HepG2 (cell line): ENCODE results near the gene CHKA. TPM values are rescaled to one million over a fixed set of nuclear protein-coding genes. Genes with fewer than 3 reads are reported as not detected.

ENCODE experiments used
- ATAC-seq: fragments of 200-7000 bp; cut with Tn5 transposase; 3 replicates; pipeline ENCODE4 v1.9.1; 2020; ENCODE audit warnings: mild to moderate bottlenecking, moderate library complexity
- BruUV-seq: library from RNA; stranded (reverse); fragments of 400-500 nt; replicated peaks from 2 replicates; lab custom pipeline; 2021; lab: Mats Ljungman, UMichigan
- CTCF ChIA-PET: fragments of 300-600 bp; formaldehyde crosslinking; extraction: SDS; loops from one replicate; lab custom pipeline; 2021; ENCODE audit warnings: low total read pairs, inconsistent platforms, low intra/inter-chr PET ratio; lab: Yijun Ruan, JAX
- POLR2A ChIA-PET: fragments of 350-600 bp; sonication (Branson Sonifier 250); formaldehyde crosslinking; loops from one replicate; lab custom pipeline; 2020; ENCODE audit warnings: antibody characterized with exemption, inconsistent platforms; lab: Yijun Ruan, JAX
- DNase-seq: peaks from one replicate; pipeline ENCODE4 v3.0.0-alpha.2; 2015; ENCODE audit warnings: low spot score
- FAIRE-seq: peaks from 3 replicates; lab custom pipeline; 2011; peaks lifted over from hg19 to GRCh38; lab: Jason Lieb, UNC
- H2AFZ ChIP-seq: one replicate; pipeline ENCODE4 v1.6.1; 2011; ENCODE audit warnings: low read length, inconsistent platforms
- H3K27ac ChIP-seq: fragments of 300-600 bp; 3 replicates; pipeline ENCODE4 v1.8.0; 2011; ENCODE audit warnings: mixed run types, mild to moderate bottlenecking, mixed read lengths, low read length, inconsistent platforms; ENCODE audit not compliant: insufficient read depth; ENCODE audit errors: extremely low read length
- H3K27me3 ChIP-seq, 2 experiments: fragments of 200-600 bp in 1 of 2; 2 replicates in 1 of 2; 3 replicates in 1 of 2; pipeline versions ENCODE4 v1.6.0 to v1.8.0; 2011; ENCODE audit warnings: low read length in 2 of 2, mild to moderate bottlenecking in 2 of 2, moderate library complexity in 2 of 2, inconsistent platforms in 1 of 2; ENCODE audit not compliant: insufficient read depth in 2 of 2, control insufficient read depth in 1 of 2
- H3K36me3 ChIP-seq, 2 experiments: fragments of 200-600 bp in 1 of 2; replicated peaks in 1 of 2; 2 replicates in 1 of 2; 3 replicates in 1 of 2; pipeline versions ENCODE4 v1.5.1 to v1.8.0; 2011; ENCODE audit warnings: low read length in 2 of 2, inconsistent platforms in 1 of 2; ENCODE audit not compliant: insufficient read depth in 2 of 2, control insufficient read depth in 1 of 2
- H3K4me1 ChIP-seq: 2 replicates; pipeline ENCODE4 v1.5.1; 2012; ENCODE audit warnings: low read length, inconsistent platforms; ENCODE audit not compliant: insufficient read depth
- H3K4me2 ChIP-seq: 2 replicates; pipeline ENCODE4 v1.6.0; 2011; ENCODE audit warnings: low read depth, low read length, inconsistent platforms
- H3K4me3 ChIP-seq, 3 experiments: fragments of 200-600 bp in 1 of 3; sonication (generic), shearing (Covaris generic) in 1 of 3; replicated peaks in 1 of 3; 2 replicates each; pipeline ENCODE4 v1.5.1; 2011 to 2016; ENCODE audit warnings: low read length in 3 of 3, inconsistent platforms in 2 of 3, low read depth in 2 of 3, mild to moderate bottlenecking in 2 of 3, control low read depth in 1 of 3, mixed read lengths in 1 of 3; ENCODE audit not compliant: insufficient read depth in 1 of 3
- H3K79me2 ChIP-seq: one replicate; pipeline ENCODE4 v1.6.1; 2011; ENCODE audit warnings: low read length, inconsistent platforms; ENCODE audit not compliant: insufficient read depth
- H3K9ac ChIP-seq: 2 replicates; pipeline ENCODE4 v1.6.0; 2011; ENCODE audit warnings: mild to moderate bottlenecking, low read depth, low read length, inconsistent platforms; ENCODE audit not compliant: insufficient read depth
- H3K9me3 ChIP-seq: 2 replicates; pipeline ENCODE4 v1.5.1; 2012; ENCODE audit warnings: mild to moderate bottlenecking, low read length
- H4K20me1 ChIP-seq: 2 replicates; pipeline ENCODE4 v1.6.0; 2011; ENCODE audit warnings: inconsistent platforms, mild to moderate bottlenecking, low read length, moderate library complexity; ENCODE audit not compliant: insufficient read depth
- CCDC6 ChIP-seq: sonication (generic); formaldehyde crosslinking; IDR thresholded peaks from 2 replicates; pipeline ENCODE4 v1.8.1; 2022; ENCODE audit warnings: mild to moderate bottlenecking, missing genetic modification reagents, moderate library complexity
- CEBPG ChIP-seq: IDR thresholded peaks from 2 replicates; pipeline ENCODE4 v1.6.1; 2016
- EP300 ChIP-seq, 3 experiments: sonication (generic) in 1 of 3; formaldehyde crosslinking in 1 of 3; IDR thresholded peaks; 2 replicates each; pipeline versions ENCODE4 v1.5.1 to v1.6.1; 2011 to 2020; ENCODE audit warnings: low read depth in 2 of 3, low read length in 2 of 3, borderline replicate concordance in 1 of 3, improper control_type of control experiment in 1 of 3, mild to moderate bottlenecking in 1 of 3, missing genetic modification reagents in 1 of 3, moderate library complexity in 1 of 3
- HNF1A ChIP-seq, 2 experiments: sonication (generic) in 1 of 2; formaldehyde crosslinking in 1 of 2; IDR thresholded peaks; 2 replicates each; pipeline versions ENCODE4 v1.4.0 to v1.6.1; 2016 to 2020; ENCODE audit warnings: borderline replicate concordance in 1 of 2, low read depth in 1 of 2, mild to moderate bottlenecking in 1 of 2, missing genetic modification reagents in 1 of 2
- KLF11 ChIP-seq: IDR thresholded peaks from 2 replicates; pipeline ENCODE4 v1.6.1; 2016; ENCODE audit warnings: missing compliant biosample characterization
- KLF12 ChIP-seq: sonication (generic); formaldehyde crosslinking; IDR thresholded peaks from 2 replicates; pipeline ENCODE4 v1.4.0; 2020; ENCODE audit warnings: missing genetic modification reagents, borderline replicate concordance
- KLF15 ChIP-seq: sonication (generic); formaldehyde crosslinking; IDR thresholded peaks from 2 replicates; pipeline ENCODE4 v1.8.1; 2023; ENCODE audit warnings: borderline replicate concordance, mild to moderate bottlenecking, inconsistent platforms, missing genetic modification reagents, mixed read lengths
- MNT ChIP-seq: fragments of 450-650 bp; IDR thresholded peaks from 2 replicates; pipeline ENCODE4 v1.6.1; 2016
- MTA1 ChIP-seq: sonication (generic); formaldehyde crosslinking; IDR thresholded peaks from 2 replicates; pipeline ENCODE4 v1.4.0; 2020; ENCODE audit warnings: missing genetic modification reagents, mild to moderate bottlenecking, borderline replicate concordance
- NR2F1 ChIP-seq, 2 experiments: fragments of 450-650 bp in 1 of 2; formaldehyde crosslinking in 1 of 2; IDR thresholded peaks; 2 replicates each; pipeline versions ENCODE4 v1.5.0 to v1.6.1; 2016 to 2020; ENCODE audit warnings: mild to moderate bottlenecking in 1 of 2, missing compliant biosample characterization in 1 of 2, missing genetic modification reagents in 1 of 2, moderate library complexity in 1 of 2
- PTBP1 ChIP-seq: fragments of 200-400 bp; formaldehyde crosslinking; IDR thresholded peaks from 2 replicates; pipeline ENCODE4 v1.6.1; 2018; ENCODE audit warnings: low read length, low read depth; ENCODE audit not compliant: poor library complexity, severe bottlenecking
- RARA ChIP-seq: IDR thresholded peaks from 2 replicates; pipeline ENCODE4 v1.6.1; 2016; ENCODE audit warnings: missing genetic modification reagents, missing compliant biosample characterization
- TOPORS ChIP-seq: sonication (generic); formaldehyde crosslinking; IDR thresholded peaks from 2 replicates; pipeline ENCODE4 v1.8.0; 2023; ENCODE audit warnings: mild to moderate bottlenecking, missing genetic modification reagents
- YY1 ChIP-seq: IDR thresholded peaks from 2 replicates; pipeline ENCODE4 v1.6.1; 2011; ENCODE audit warnings: low read length, low read depth, moderate library complexity, mild to moderate bottlenecking; ENCODE audit not compliant: insufficient read depth, insufficient replicate concordance
- ZNF121 ChIP-seq: sonication (generic); formaldehyde crosslinking; IDR thresholded peaks from 2 replicates; pipeline ENCODE4 v1.5.0; 2020; ENCODE audit warnings: mild to moderate bottlenecking, missing genetic modification reagents
- ZNF143 ChIP-seq: sonication (generic); formaldehyde crosslinking; IDR thresholded peaks from 2 replicates; pipeline ENCODE4 v1.4.0; 2020; ENCODE audit warnings: missing genetic modification reagents
- ZNF329 ChIP-seq: sonication (generic); formaldehyde crosslinking; IDR thresholded peaks from 2 replicates; pipeline ENCODE4 v1.9.0; 2021; ENCODE audit warnings: low read depth, mild to moderate bottlenecking, missing genetic modification reagents
- ZNF773 ChIP-seq: sonication (generic); formaldehyde crosslinking; IDR thresholded peaks from 2 replicates; pipeline ENCODE4 v1.4.0; 2020; ENCODE audit warnings: missing genetic modification reagents, borderline replicate concordance
- WGBS: methylation state at CpG from one replicate; pipeline ENCODE4 v1.1.6; 2017; ENCODE audit warnings: low lambda C conversion rate; 5-methylcytosine and 5-hydroxymethylcytosine counted together
- in situ Hi-C: cut with HindIII; loops from 2 replicates; pipeline ENCODE4 v1.10.0; 2017; ENCODE audit warnings: low pct_unique_long_range_greater_than_20kb; ENCODE audit not compliant: extremely low pct_ligation_motif_present
- intact Hi-C: fragments of 100-400 bp; cut with micrococcal nuclease; formaldehyde crosslinking; loops from one replicate; pipeline ENCODE4 v1.10.0; 2022; ENCODE audit not compliant: unreplicated experiment
- polyA plus RNA-seq, 8 experiments: library from polyadenylated mRNA; depleted of rRNA in 3 of 8; stranded (reverse) in 7 of 8; unstranded in 1 of 8; fragments of >200 nt; fragmentation: Illumina TruSeq in 4 of 8; extraction: Trizol in 4 of 8; gene quantifications; 2 replicates each; pipeline versions ENCODE4 v1.2.1 to v1.2.3, GENCODE V29; 2011 to 2016; ENCODE audit warnings: low read depth in 4 of 8, missing spikeins in 1 of 8, mixed read lengths in 1 of 8; ENCODE audit not compliant: insufficient read depth in 1 of 8
- total RNA-seq, 5 experiments: library from RNA; depleted of rRNA; stranded (reverse); fragments of >200 nt; fragmentation: Illumina TruSeq; extraction: Trizol; gene quantifications; 2 replicates each; pipeline ENCODE4 v1.2.3, GENCODE V29; 2016; ENCODE audit warnings: low read depth in 1 of 5

CHKA gene
- total and polyA plus RNA-seq, 2 of the 13 experiments (the other 11 are each of a cell fraction or from before 2014, with no cell fraction given), result 71.6 to 92.7 TPM

- ChIA-PET POLR2A (interaction anchor here (1.2 to 7.7 kb wide), 19 partner anchors 10 to 314 kb away, joined by 3 to 196 read pairs (median 8); partner anchors contain the start of genes ALDH3B1, CHKA and TCIRG1), CTCF (no interaction called here)
- intact Hi-C loops (loop anchor here (2.0 kb wide), 1 partner anchor 19 kb away; no protein-coding TSS in a partner anchor), in situ Hi-C loops (no loop called here)
- ATAC-seq (peak; percentile 48), DNase-seq (peak; percentile 65), FAIRE-seq (no peak)
- Histone ChIP-seq H3K36me3 (no peaks in the 10 kb centered on the region), H3K27ac (peak overlapping the region; percentile 98), H3K9me3 (no peaks in the 10 kb centered on the region), H3K27me3 (no peaks in the 10 kb centered on the region; a peak in 1 of 5 replicates), H4K20me1 (no peaks in the 10 kb centered on the region), H3K4me3 (peak overlapping the region; percentile 43 to 76 (median 44)), H3K4me2 (peak overlapping the region; percentile 99), H2AFZ (no peak overlapping the region), H3K4me1 (peaks cover 88% of the 10 kb centered on the region), H3K79me2 (no peaks in the 10 kb centered on the region), H3K9ac (peak overlapping the region; percentile 86)
- 0% methylated on average over 3 of the region's 15 CpGs for WGBS
- BruUV-seq, result no TSS peak
- 0 out of 2 replicates have a peak, but pooled peaks have one; percentile 29 for TF ChIP-seq KLF12 (CRISPR knock-in tag)
- 0 out of 2 replicates have a peak, but pooled peaks have one; percentile 17 for TF ChIP-seq ZNF143 (CRISPR knock-in tag)
- TF ChIP-seq HNF1A (IDR thresholded peaks at IDR 0.05; ENCODE audit: low read depth), result no peak
- no peak for TF ChIP-seq HNF1A (CRISPR knock-in tag; IDR thresholded peaks at IDR 0.05; ENCODE audit: borderline replicate concordance)
- 0 out of 2 replicates have a peak, but pooled peaks have one; percentile 12 for TF ChIP-seq ZNF329
- TF ChIP-seq MNT, result no peak
- no peak for TF ChIP-seq CEBPG
- no peak for TF ChIP-seq KLF11 (CRISPR knock-in tag)
- peak; percentile 82 for TF ChIP-seq YY1
- no peak for TF ChIP-seq CCDC6 (CRISPR knock-in tag)
- no peak for TF ChIP-seq ZNF121
- TF ChIP-seq RARA, result peak; percentile 81
- TF ChIP-seq TOPORS (CRISPR knock-in tag), result no peak
- TF ChIP-seq ZNF773 (CRISPR knock-in tag), result no peak
- TF ChIP-seq PTBP1, result peak; percentile 20
- peak in 1 of 2 experiments; percentile 31; a peak in 1 of 4 replicates for TF ChIP-seq NR2F1 (CRISPR knock-in tag; IDR thresholded peaks at IDR 0.05)
- 0 out of 2 replicates have a peak, but pooled peaks have one; percentile 16 for TF ChIP-seq KLF15 (CRISPR knock-in tag)
- peak in 1 of 2 experiments; percentile 31; a peak in 1 of 4 replicates for TF ChIP-seq EP300 (IDR thresholded peaks at IDR 0.05; ENCODE audit: low read depth in 2 of 2, low read length in 2 of 2)
- no peak for TF ChIP-seq EP300 (CRISPR knock-in tag; IDR thresholded peaks at IDR 0.05; ENCODE audit: borderline replicate concordance)
- 0 out of 2 replicates have a peak, but pooled peaks have one; percentile 12 for TF ChIP-seq MTA1
These were observed 24.9 kb upstream of the CHKA start for GRCh38 chr11:68146010-68146540.
